Measurements from ENCODE around the gene F10.

Gene F10

DNA sequence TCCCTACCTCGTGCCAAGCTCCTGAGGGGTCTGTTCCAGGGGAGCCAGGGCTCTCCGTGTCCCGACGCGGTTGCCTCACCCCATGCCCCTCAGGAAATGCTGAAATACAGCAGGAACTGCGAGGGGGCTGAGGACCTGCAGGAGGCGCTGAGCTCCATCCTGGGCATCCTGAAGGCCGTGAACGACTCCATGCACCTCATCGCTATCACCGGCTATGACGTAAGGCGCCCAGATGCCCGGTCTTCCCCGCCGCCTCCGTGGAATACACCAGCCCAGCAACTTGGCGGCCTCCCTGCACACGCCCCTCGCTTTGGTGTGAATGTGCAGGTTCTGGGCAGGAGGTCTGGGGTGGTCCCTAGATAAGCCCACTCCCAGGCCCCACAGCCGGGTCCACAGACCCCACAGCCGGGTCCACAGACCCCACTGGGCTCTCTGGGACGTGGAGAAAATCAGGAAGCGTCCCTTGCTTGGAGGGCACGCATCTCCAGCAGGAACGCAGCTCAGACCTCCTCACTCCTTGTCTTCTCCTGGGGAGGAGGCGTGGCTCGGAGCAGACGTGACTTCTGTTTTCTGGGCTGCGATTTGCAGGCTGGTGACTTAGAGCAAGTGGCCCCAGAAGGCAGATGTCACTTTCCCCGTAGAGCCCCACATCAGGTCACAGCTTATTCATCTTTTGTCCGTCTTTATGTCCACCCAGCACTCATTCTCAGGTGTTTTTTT, 36.4 kb upstream of the F10 start:
- no peak for DNase-seq (ENCODE audit: low read depth in 2 of 3, low spot score in 1 of 3)

DNA sequence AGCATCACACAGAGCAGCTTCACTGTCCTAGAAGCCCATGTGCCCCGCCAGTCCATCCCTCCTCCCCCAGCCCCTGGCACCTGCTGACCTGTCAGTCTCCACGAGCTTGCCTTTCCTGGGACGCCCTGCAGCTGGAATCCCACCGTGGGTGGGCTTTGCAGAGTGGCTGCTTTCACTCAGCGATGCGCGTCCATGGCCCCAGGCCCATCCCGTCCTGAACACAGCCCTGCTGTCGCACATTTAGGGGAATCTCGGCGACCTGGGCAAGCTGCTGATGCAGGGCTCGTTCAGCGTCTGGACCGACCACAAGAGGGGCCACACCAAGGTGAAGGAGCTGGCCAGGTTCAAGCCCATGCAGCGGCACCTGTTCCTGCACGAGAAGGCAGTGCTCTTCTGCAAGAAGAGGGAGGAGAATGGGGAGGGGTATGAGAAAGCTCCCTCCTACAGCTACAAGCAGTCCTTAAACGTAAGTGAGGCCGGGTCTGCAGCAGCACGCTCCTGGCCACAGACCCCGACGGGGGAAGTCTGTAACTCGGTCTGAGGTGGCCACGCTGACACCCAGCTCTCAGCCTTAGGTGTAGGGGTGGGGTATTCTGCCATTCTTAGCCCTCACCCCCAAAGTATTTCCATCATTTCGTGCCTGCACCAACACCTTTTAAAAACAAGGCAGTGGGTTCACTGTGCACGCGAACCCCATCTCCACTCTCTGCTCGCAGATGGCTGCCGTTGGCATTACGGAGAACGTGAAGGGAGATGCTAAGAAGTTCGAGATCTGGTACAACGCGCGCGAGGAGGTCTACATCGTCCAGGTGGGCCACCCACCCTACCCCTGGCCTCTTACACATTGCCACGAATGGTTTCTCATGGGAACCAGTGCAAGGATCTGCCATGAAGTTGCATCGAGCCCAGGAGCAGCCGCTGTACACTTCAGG, 35.3 kb upstream of the F10 start:
- no peak for DNase-seq (ENCODE audit: low read depth in 2 of 3, low spot score in 1 of 3)

DNA sequence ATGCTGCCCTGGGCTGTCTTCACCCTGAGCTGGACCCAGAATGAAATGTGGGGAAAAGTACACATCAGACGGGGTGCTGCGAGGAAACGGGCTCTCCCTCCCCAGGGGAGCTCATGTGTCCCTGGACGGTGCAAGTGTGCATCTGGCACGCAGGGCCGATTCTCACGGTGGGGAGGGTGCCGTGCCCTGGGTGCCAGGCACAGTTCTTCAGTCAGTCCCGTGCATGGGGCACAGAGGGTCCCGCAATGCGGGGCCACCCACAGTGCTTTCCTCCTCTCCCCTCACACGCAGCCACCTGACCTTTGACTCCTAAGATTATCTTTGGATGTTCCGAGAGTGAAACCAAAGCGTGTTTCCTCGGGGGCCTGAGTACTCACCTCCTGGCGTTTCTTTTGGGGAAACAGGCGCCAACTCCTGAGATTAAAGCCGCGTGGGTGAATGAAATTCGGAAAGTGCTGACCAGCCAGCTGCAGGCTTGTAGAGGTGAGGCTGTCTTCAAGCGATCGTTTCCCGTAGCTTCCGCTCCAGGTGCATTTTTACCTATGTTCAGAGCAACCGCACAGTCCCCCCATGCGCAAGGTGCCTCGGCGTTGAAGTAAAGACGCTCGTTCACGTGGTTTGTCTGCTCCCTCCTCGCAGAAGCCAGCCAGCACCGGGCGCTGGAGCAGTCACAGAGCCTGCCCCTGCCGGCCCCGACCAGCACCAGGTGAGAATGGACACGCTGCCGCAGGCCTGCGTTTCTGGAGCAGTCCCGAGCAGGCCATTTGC, 34.5 kb upstream of the F10 start:
- no peak for DNase-seq (ENCODE audit: low read depth in 2 of 3, low spot score in 1 of 3)

DNA sequence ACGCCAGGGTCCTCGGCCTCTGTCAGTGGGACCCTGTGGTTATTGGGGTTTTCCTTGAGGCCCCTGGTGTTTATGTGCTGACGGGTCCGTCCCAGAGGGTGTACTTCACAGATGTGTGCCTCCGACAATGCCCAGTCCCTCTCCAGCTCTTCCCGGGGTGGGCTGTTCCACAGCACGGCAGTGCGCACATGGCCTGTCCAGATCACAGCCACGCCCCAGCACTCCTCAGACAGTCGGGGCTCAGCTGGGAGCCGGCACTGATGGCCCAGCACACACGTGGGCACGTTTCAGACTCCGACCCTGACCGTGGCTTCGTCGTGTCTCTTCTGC, 33.9 kb upstream of the F10 start:
- DNase-seq (ENCODE audit: low read depth in 2 of 3, low spot score in 1 of 3) = no peak

DNA sequence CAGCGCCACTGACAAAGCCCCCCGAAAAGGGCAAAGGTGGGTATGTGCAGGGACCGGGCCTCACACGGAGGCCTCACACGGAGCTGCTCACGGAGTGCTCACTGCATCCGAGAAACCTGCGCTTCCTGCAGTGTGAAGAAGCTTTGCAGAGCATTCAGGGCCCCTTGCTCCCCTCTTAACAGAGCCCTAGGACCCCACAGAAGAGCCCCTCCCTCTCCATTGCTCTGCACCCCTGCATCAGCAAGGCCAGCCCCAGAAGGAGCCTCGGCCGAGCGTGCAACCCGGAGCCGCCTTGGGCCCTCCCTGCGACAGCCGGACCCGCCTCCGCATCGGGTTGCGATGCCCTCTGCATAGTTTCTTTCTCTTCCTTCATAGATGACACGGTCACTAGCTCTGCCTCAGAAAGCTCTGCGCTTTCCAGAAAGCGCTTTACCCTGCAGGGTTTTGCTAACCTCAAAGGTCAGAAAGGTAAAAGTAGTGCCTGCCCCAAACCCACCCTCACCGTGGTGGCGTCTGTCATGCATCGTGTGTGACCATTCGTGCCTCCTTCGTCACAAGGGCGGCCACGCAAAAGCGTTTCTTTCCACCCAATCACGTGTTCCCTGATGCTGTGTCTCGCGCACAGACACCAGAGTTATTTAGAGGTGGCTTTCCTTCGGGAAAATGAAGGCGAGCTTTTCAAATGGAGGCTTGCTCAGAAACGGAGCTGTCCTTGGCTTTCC, 32.7 kb upstream of the F10 start:
- no peak for DNase-seq (ENCODE audit: low read depth in 2 of 3, low spot score in 1 of 3)

GRCh38 chr13:113090415-113090770, 32.2 kb upstream of the F10 start:
- no peak for DNase-seq (ENCODE audit: low read depth in 2 of 3, low spot score in 1 of 3)

GRCh38 chr13:113090806-113091205, 31.8 kb upstream of the F10 start:
- no peak for DNase-seq (ENCODE audit: low read depth in 2 of 3, low spot score in 1 of 3)

GRCh38 chr13:113091211-113091771, 31.3 kb upstream of the F10 start:
- DNase-seq (ENCODE audit: low read depth in 2 of 3, low spot score in 1 of 3) = no peak

- no peak for DNase-seq (ENCODE audit: low read depth in 2 of 3, low spot score in 1 of 3)
Measured at GRCh38 chr13:113091891-113092775, 30.5 kb upstream of the F10 start.

DNA sequence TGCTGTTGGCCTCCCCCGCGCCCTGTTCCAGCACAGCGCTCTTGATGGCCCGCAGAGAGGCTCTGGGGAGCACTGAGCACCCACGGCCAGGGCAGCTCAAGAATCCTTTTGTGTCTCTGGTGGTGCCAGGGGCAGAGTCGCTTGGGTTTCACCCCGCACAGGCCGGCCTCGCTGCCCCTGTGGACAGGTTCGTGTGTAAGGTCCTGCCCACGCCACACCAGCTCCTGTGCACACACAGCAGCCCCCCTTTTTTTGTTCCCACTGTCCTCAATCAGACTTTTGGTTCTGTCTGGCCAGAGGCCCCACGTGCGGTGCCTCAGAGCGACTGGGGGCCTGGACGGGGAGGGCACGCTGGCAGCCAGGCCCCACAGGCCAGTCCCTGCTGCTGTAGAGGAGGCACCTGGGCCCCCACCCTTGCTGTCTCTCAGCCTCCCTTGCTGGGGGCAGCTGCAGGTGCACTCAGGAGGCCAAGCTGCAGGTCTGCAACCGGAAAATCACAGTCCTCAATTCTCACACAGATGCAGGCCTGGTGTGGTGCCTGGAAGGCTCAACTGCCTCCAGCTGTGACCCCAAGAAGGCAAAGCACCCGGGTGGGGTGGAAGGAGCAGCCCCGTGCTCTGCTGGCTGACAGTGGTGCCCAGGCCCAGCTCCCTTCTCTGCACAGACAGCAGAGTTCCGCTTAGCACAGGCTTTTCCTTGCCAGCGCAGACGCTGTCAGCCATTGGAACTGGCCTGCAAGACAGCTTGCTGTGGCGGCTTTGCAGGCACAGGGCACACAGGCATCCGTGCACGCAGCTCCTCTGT, 29.6 kb upstream of the F10 start:
- DNase-seq (ENCODE audit: low read depth in 2 of 3, low spot score in 1 of 3) = no peak

DNA sequence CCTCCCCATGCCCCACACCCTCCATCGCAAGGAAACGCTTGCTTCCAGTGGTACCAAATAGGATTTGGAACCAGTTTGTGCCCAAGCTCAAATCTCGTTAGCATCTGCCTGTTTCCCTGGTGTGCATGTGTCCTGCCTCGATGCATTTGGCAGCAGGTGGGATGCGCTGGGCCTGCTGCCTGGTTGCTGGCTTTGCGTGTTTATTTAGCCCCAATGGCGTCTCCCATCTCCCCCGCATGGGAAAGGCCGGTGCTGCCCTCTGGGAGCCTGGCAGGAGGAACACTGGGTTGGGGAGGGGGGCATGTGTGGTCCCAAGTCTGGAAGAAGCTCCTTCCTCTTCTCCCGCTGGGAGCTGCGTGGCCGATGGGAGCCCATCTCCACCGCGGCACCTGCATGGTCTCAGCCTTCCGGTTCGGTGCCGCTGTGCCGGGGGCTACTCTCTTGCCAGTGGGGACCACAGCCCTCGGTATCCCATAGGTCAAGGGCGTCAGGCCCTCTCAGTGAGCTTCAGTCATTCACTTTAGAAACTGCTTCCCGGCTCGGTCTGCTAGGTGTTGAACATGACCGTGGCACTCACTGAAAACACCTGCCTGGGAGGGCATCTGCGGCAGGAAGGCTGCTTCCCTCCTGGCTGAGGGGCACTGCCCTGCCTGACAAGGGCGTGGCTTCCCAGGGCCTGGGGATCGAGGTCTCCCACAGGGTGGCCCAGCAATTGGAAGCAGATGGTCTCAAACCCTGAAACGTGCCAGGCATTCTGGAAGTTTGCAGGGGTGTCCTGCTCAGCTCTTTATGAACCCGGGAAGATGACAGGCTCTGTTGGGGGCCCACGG, 28.8 kb upstream of the F10 start:
- no peak for DNase-seq (ENCODE audit: low read depth in 2 of 3, low spot score in 1 of 3)

GRCh38 chr13:113094410-113094800, 28.2 kb upstream of the F10 start:
- DNase-seq (ENCODE audit: low read depth in 2 of 3, low spot score in 1 of 3) = no peak

DNA sequence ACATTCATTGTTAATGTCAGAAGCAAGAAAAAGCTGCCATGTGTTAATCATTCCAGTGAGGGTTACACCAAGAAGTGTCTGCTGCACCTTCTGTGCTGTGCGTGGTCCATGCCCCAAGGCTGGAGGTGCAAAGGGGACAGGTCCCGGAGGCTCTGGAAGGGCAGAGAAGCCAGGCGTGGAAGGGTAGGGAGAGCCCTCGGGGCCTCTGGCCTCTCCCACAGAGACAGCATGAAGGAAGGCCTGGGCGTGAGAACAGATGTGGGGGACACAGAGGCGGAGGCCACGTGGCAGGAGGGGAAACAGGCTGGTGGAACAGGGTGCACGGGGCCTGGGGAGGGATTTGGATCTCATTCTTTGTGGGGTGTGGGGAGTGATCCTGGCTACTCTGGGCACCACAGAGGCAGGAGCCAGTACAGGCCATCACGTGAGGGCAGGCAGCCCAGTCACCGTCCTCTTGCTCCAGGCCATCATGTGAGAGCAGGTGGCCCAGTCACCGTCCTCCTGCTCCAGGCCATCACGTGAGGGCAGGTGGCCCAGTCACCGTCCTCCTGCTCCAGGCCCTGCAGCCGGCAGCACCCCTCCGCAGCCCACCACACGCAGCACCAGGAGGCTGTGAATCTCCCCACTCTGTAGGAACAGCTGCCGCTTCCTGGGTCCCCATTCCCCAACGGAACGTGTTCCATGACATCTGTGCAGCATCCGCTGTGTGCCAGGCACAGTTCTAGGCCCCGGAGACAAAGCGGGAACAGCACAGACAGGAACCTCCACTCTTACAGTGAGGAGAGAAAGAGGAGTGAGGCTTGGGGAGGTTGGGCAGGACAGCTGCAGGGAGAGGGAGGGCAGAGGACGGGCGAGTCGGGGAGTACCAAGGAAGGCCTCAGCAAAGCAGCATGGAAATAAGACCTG, 27.2 kb upstream of the F10 start:
- DNase-seq (ENCODE audit: low read depth in 2 of 3, low spot score in 1 of 3) = no peak

- no peak for DNase-seq (ENCODE audit: low read depth in 2 of 3, low spot score in 1 of 3)
Measured at GRCh38 chr13:113096052-113096744, 26.4 kb upstream of the F10 start.

DNA sequence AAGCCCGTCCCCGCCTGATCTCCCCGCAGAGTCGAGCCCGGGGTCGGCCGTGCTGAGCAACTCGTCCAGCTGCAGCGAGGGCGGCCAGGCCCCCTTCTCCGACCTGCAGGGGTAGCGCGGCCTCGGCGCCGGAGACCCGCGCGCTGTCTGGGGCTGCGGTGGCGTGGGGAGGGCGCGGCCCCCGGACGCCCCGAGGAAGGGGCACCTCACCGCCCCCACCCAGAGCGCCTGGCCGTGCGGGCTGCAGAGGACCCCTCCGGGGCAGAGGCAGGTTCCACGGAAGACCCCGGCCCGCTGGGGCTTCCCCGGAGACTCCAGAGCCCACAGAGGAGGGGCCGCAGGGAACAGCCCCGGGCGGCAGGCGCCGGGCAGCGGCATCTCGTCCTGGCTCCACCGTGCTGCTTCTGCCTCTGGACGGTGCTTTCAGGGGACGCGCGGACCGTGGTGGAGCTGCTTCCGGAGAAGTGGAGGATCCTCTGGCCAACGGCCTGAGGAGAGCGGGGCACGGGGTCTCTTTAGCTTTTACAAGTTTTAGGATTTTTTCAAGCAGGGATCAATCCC, 25.8 kb upstream of the F10 start:
- no peak for DNase-seq (ENCODE audit: low read depth in 2 of 3, low spot score in 1 of 3)

GRCh38 chr13:113097651-113098050, 24.9 kb upstream of the F10 start:
- no peak for DNase-seq (ENCODE audit: low read depth in 2 of 3, low spot score in 1 of 3)
